GM12873 (cell line): ENCODE measurements around the gene NEURL3.

Experiments used
- TF ChIP-seq, protein P1 (sequence below): IDR thresholded peaks from 2 replicates; pipeline ENCODE4 v1.5.1; 2012; ENCODE audit warnings: low read depth, mild to moderate bottlenecking, moderate library complexity, low read length, control low read depth; ENCODE audit not compliant: insufficient read depth; ENCODE audit errors: missing control alignments

The NEURL3 gene

DNA sequence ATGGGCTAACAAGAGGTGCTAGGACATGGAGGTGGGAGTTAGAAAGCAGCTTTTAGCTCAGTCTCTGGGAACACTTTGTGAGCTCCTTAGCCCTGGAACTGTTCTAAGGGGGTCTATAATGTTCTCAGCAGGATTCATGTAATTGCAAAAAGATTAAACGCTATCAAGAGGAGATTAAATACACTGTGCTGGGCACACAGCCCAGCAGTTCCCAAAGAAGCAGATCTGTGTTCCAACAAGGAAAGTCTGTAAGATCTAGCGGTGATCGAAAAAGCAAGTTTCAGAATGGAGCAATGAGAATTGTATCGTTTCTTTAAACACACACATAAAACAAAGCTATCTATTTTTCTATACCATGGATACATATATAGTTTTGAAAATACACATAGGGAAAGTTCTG, 29.0 kb upstream of the NEURL3 start:
- TF ChIP-seq, protein P1, sequence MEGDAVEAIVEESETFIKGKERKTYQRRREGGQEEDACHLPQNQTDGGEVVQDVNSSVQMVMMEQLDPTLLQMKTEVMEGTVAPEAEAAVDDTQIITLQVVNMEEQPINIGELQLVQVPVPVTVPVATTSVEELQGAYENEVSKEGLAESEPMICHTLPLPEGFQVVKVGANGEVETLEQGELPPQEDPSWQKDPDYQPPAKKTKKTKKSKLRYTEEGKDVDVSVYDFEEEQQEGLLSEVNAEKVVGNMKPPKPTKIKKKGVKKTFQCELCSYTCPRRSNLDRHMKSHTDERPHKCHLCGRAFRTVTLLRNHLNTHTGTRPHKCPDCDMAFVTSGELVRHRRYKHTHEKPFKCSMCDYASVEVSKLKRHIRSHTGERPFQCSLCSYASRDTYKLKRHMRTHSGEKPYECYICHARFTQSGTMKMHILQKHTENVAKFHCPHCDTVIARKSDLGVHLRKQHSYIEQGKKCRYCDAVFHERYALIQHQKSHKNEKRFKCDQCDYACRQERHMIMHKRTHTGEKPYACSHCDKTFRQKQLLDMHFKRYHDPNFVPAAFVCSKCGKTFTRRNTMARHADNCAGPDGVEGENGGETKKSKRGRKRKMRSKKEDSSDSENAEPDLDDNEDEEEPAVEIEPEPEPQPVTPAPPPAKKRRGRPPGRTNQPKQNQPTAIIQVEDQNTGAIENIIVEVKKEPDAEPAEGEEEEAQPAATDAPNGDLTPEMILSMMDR = no peak

DNA sequence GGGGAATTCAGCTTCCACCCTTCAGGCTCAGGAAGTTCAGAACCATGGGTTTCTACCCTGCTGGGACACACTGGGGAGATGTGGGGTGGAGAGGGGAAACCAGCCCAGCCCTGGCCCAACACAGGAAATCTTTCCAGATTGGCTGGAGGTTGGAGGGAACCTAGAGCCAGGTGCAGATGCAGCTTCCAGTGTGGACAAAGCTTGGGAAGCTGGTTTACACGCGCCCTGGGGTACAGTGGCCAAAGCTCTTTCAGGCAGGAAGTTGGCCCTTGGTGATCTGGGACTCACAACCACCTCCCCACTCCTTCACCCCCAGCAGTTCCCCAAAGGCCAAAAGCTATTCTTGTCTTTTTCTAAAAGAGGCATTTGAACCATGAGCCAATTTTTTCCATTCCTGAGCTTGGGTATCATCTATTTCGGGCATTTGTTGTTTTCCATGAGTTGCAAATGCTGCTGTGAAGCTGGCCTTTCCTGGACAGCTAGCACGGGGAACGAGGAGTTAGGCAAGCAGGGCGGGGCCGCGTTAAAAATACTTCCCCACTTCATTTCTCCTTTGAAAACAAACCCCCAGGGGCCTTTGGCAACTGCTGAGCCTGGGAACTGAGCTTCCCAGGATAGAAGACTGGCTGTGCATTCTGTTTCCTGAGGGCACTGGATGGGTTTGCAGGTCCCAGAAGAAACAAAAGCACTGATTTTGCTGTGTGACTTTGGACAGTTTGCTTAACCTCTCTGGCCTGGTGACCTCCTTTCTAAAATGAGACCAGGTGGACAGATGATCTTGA, 28.3 kb upstream of the NEURL3 start:
- TF ChIP-seq, protein P1 = no peak

DNA sequence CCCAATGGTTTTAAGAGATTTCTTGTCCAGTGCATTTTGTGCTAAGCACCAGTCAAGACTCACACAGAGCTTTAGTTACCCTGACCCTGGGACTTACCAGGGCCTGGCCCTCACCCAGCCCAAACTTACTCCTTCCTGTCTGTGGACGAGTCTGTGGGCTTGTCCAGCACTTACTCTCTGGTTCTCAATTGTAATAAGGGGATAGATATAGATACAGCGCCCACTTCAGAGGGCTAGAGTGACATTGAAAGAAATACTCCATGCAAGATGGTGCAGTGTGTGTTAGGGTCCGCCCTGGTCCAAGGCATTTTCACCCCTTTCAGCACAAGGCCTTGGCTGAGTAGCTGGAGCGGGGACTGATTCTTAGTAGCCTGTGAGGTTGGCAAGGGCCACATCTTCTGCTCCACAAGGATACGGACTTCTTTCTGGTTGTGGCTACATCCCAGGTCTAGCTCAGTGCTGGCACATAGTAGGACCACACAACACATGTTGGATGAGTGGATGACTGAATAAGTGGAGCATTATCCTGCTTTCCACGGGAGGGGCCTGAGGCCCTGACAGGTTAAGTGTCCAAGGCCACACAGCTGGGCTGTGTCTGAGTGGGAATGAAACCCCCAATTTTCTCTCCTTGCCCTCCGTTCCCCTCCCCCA, 27.6 kb upstream of the NEURL3 start:
- TF ChIP-seq, protein P1 = no peak

DNA sequence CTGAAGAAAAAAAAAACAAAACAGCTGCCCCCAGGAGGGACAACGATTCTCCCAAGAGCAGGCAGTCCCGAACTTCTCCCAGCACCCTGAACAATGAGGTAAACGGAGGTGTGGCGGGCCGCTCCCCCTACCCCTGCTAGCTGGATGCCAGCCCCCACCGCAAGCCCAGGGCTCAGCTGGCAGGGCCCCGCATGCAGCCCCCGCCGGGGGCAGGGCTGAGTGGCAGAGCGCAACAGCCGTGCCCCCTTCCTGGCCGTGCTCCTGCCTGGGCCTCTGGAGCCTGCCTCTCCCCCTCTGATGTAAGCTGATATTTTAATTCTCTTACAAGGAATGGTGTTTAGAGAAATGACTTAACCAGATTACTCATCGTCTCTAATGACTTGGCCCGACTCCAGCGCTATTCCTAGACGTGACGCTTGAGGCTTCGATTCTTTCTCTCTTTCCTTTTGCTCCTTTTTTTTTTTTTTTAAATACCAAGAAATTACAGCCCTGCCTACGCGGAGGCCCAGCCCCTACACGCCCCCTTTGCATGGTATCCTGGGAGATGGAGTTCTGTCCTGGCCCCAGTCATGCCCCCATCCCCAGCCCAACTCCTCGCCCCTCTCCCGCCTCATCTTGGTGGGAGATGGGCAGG, 26.8 kb upstream of the NEURL3 start:
- TF ChIP-seq, protein P1 = no peak

DNA sequence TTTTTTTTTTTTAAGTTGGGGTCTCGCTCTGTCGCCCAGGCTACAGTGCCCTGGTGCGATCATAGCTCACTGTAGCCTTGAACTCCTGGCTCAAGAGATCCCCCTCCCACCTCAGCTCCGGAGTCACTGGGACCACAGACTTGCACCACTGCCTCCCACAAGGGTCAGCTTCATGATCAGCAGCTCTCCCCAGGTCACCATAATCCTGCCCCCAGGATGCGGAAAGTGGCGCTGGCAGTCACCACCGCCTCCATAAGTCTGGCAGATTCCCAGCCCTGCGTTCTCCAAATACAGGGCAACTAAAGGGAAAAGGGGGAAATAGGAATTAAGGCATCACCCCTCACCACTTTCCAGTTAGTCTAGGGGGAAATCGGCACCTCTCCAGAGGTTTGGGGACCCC, 26.2 kb upstream of the NEURL3 start:
- TF ChIP-seq, protein P1 = no peak

DNA sequence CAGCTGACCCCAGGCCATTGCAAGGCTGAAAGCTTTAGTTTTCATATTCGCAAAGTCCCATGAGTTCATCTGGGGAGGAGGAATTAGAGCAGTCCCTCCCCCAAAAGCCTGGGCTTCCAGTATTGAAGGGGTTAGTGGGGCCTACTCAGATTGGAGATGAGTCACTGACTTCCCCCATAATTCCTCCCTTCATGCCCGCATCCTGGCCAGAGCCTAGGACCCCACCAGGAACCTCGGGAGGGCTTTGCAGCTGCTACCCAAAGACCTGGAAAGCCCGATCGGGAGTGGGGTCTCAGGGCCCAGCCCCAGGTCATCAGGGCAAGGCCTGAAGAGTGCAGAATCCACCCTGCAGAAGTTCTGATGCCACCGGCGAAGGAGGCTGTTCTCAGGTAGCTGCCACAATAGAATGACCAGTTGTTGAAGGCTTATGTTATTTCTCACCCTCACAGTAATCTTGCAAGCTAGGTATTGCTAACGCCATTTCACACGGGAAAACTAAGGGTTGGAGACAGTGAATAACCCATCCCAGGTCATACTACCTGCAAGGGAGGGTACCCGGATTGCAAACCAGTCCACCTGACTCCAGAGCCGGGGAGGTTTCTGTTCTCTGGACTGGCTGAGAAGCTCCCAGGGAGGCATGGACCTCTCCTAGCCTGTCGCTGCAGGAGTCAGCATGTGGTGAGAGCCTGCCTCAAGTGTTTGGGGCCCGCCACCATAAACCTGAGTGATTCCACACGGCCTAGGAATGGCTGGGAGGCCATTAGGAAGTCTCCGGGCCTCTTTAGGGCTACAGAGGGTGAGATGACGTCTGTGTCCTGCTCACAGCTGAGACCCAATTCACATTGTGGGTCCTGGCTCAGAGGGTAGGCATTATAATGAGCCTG, 25.6 kb upstream of the NEURL3 start:
- TF ChIP-seq, protein P1 = no peak
